ENCODE results near the gene PMFBP1. TPM values are rescaled to one million over a fixed set of nuclear protein-coding genes. Genes with fewer than 3 reads are reported as not detected.

The PMFBP1 gene
- total and polyA plus RNA-seq, 10 of the 15 experiments (the other 5 are each of a cell fraction or from before 2014, with no cell fraction given) = 0.40 to 2.3 (median 1.1) TPM

DNA sequence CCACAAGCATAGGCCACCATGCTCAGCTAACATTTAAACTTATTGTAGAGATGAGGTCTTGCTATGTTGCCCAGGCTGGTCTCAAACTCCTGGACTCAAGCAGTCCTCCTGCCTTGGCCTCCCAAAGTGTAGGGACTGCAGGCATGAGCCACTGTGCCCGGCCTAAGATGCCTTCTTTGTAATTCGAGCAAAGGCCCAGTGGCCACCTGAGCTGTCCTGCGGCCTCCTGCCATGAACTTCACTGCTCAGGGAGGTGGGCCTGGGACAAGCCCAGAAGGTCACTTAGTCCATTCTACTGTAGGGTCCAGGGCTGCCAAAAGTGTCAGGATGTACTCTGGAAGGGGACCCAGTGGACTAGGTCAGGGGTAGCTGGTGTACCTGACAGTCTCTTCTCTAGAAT, 47.8 kb downstream of the PMFBP1 start:
- H3K4me3 ChIP-seq = no peak overlapping the region
- TF ChIP-seq CREM (IDR thresholded peaks at IDR 0.05; ENCODE audit: low read depth) = no peak
- TF ChIP-seq EGR1 (IDR thresholded peaks at IDR 0.05; ENCODE audit: borderline replicate concordance in 1 of 2, low read depth in 2 of 2, low read length in 2 of 2) = no peak
- H4K20me1 ChIP-seq (ENCODE audit: control insufficient read depth, insufficient read depth) = no peaks in the 10 kb centered on the region
- H3K79me2 ChIP-seq (ENCODE audit: control insufficient read depth, insufficient read depth, low read length) = no peaks in the 10 kb centered on the region
- no peak overlapping the region for H3K27ac ChIP-seq (ENCODE audit: control insufficient read depth, insufficient read depth)
- intact Hi-C loops (cut with micrococcal nuclease; ENCODE audit: unreplicated experiment) (loop anchor here (10.0 kb wide), 2 partner anchors 121 to 1071 kb away; no protein-coding TSS in a partner anchor), in situ Hi-C loops (cut with MboI) (loop anchor here (5.0 to 10.0 kb wide), 2 partner anchors 338 to 1831 kb away; no protein-coding TSS in a partner anchor)
- DNase-seq (ENCODE audit: low read depth, low spot score) (no peak), ATAC-seq (no peak), FAIRE-seq (no peak)
- ChIA-PET RAD21 (ENCODE audit: unreplicated experiment) (interaction anchor here (1.0 to 1.6 kb wide), 8 partner anchors 26 to 1754 kb away, joined by 3 to 24 read pairs (median 4); no protein-coding TSS in a partner anchor), CTCF (interaction anchor here (0.6 to 4.5 kb wide), 35 partner anchors 9 to 1754 kb away, joined by 3 to 92 read pairs (median 4); partner anchors contain the start of gene PMFBP1), POLR2A (interaction anchor here (1.1 kb wide), 1 partner anchor 32 kb away, joined by 5 read pairs; no protein-coding TSS in a partner anchor), SMC1A (ENCODE audit: uncharacterized antibody, unreplicated experiment) (interaction anchor here (1.0 to 4.9 kb wide), 10 partner anchors 265 to 1754 kb away, joined by 3 to 38 read pairs (median 4); no protein-coding TSS in a partner anchor)
- no TSS peak for BruUV-seq (replicated peaks)
- H3K4me1 ChIP-seq (ENCODE audit: control insufficient read depth, insufficient read depth, low read length) = no peaks in the 10 kb centered on the region; the same call in 1 of the 2 replicates
- no peak overlapping the region for H3K9ac ChIP-seq (ENCODE audit: control insufficient read depth, insufficient read depth, low read length)
- H3K4me2 ChIP-seq (ENCODE audit: control insufficient read depth, insufficient read depth) = no peak overlapping the region
- H3K36me3 ChIP-seq (ENCODE audit: control insufficient read depth in 2 of 2, insufficient read depth in 2 of 2, low read length in 1 of 2) = no peaks in the 10 kb centered on the region
- 94% methylated on average over 3 of the region's 3 CpGs for WGBS (ENCODE audit: insufficient coverage, insufficient replicate concordance, low lambda C conversion rate, missing lambda C conversion rate)
- no peaks in the 10 kb centered on the region for H3K9me3 ChIP-seq (replicated peaks; ENCODE audit: control insufficient read depth, insufficient read depth, low read length)
- H3K27me3 ChIP-seq (replicated peaks in 1 of 2; ENCODE audit: control insufficient read depth in 2 of 2, insufficient read depth in 2 of 2, low read length in 1 of 2) = no peaks in the 10 kb centered on the region
- H2AFZ ChIP-seq (ENCODE audit: control insufficient read depth, low read depth, low read length) = no peak overlapping the region

DNA sequence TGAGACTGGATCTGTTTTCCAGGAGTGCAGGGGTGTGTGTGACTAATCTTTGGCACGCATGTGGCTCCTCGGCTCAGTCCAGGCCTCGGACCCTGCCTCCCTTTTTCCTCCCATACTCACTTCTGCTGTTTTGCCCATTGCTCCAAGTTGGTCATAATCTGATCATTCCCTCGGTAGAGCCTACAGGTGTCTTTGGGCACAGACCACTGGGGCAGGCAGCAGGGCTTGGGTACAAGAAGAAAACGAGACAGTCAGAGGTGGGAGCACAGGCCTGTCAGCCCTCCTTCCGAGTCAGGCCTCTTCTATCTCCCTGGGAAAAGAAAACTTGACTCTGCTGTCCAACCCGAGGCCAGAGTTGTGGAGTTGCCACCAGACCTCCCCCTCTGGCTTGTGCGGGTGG, 48.5 kb downstream of the PMFBP1 start:
- DNase-seq (ENCODE audit: low read depth, low spot score) = no peak
- no peaks in the 10 kb centered on the region for H3K79me2 ChIP-seq (ENCODE audit: control insufficient read depth, insufficient read depth, low read length)
- in situ Hi-C loops (cut with MboI) (loop anchor here (5.0 to 10.0 kb wide), 2 partner anchors 339 to 1831 kb away; no protein-coding TSS in a partner anchor), intact Hi-C loops (cut with micrococcal nuclease; ENCODE audit: unreplicated experiment) (loop anchor here (10.0 kb wide), 2 partner anchors 121 to 1071 kb away; no protein-coding TSS in a partner anchor)
- H2AFZ ChIP-seq (ENCODE audit: control insufficient read depth, low read depth, low read length) = no peak overlapping the region
- no peaks in the 10 kb centered on the region for H3K27me3 ChIP-seq (replicated peaks in 1 of 2; ENCODE audit: control insufficient read depth in 2 of 2, insufficient read depth in 2 of 2, low read length in 1 of 2)
- H4K20me1 ChIP-seq (ENCODE audit: control insufficient read depth, insufficient read depth) = no peaks in the 10 kb centered on the region
- no peak overlapping the region for H3K4me2 ChIP-seq (ENCODE audit: control insufficient read depth, insufficient read depth)
- 54% methylated on average over 8 of the region's 8 CpGs for WGBS (ENCODE audit: insufficient coverage, insufficient replicate concordance, low lambda C conversion rate, missing lambda C conversion rate)
- H3K4me3 ChIP-seq = no peak overlapping the region
- no peaks in the 10 kb centered on the region for H3K36me3 ChIP-seq (ENCODE audit: control insufficient read depth in 2 of 2, insufficient read depth in 2 of 2, low read length in 1 of 2)
- SMC1A ChIA-PET (ENCODE audit: uncharacterized antibody, unreplicated experiment) = interaction anchor here (0.6 to 4.9 kb wide), 3 partner anchors 9 to 379 kb away, joined by 3 to 38 read pairs (median 6); no protein-coding TSS in a partner anchor
- TF ChIP-seq HDGF (IDR thresholded peaks at IDR 0.05) (no peak), SP1 (IDR thresholded peaks at IDR 0.05; ENCODE audit: low read depth, low read length) (no peak), ZNF622 (IDR thresholded peaks at IDR 0.05) (no peak)
- TF ChIP-seq, protein P1, sequence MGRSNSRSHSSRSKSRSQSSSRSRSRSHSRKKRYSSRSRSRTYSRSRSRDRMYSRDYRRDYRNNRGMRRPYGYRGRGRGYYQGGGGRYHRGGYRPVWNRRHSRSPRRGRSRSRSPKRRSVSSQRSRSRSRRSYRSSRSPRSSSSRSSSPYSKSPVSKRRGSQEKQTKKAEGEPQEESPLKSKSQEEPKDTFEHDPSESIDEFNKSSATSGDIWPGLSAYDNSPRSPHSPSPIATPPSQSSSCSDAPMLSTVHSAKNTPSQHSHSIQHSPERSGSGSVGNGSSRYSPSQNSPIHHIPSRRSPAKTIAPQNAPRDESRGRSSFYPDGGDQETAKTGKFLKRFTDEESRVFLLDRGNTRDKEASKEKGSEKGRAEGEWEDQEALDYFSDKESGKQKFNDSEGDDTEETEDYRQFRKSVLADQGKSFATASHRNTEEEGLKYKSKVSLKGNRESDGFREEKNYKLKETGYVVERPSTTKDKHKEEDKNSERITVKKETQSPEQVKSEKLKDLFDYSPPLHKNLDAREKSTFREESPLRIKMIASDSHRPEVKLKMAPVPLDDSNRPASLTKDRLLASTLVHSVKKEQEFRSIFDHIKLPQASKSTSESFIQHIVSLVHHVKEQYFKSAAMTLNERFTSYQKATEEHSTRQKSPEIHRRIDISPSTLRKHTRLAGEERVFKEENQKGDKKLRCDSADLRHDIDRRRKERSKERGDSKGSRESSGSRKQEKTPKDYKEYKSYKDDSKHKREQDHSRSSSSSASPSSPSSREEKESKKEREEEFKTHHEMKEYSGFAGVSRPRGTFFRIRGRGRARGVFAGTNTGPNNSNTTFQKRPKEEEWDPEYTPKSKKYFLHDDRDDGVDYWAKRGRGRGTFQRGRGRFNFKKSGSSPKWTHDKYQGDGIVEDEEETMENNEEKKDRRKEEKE (IDR thresholded peaks at IDR 0.05) = no peak
- BruUV-seq (replicated peaks) = no TSS peak
- H3K4me1 ChIP-seq (ENCODE audit: control insufficient read depth, insufficient read depth, low read length) = no peaks in the 10 kb centered on the region; the same call in 1 of the 2 replicates
- FAIRE-seq = no peak
- no peak for ATAC-seq
- H3K9ac ChIP-seq (ENCODE audit: control insufficient read depth, insufficient read depth, low read length) = no peak overlapping the region
- H3K9me3 ChIP-seq (replicated peaks; ENCODE audit: control insufficient read depth, insufficient read depth, low read length) = no peaks in the 10 kb centered on the region
- RAD21 ChIA-PET (ENCODE audit: unreplicated experiment) = interaction anchor here (1.0 kb wide), 1 partner anchor 348 kb away, joined by 3 read pairs; no protein-coding TSS in a partner anchor
- POLR2A ChIA-PET = no interaction called here
- no peak overlapping the region for H3K27ac ChIP-seq (ENCODE audit: control insufficient read depth, insufficient read depth)
- CTCF ChIA-PET = interaction anchor here (1.0 to 4.5 kb wide), 10 partner anchors 8 to 379 kb away, joined by 3 to 92 read pairs (median 8); partner anchors contain the start of gene PMFBP1
